GM21447 (cell line): ENCODE measurements around the gene MELTF.

ENCODE experiments used
- ATAC-seq: cut with Tn5 transposase; IDR thresholded peaks from one replicate; pipeline ENCODE4 v1.9.1; 2021; ENCODE audit not compliant: unreplicated experiment

MELTF gene

GRCh38 chr3:197010556-197011351, 18.9 kb downstream of the MELTF start:
- no peak for ATAC-seq

DNA sequence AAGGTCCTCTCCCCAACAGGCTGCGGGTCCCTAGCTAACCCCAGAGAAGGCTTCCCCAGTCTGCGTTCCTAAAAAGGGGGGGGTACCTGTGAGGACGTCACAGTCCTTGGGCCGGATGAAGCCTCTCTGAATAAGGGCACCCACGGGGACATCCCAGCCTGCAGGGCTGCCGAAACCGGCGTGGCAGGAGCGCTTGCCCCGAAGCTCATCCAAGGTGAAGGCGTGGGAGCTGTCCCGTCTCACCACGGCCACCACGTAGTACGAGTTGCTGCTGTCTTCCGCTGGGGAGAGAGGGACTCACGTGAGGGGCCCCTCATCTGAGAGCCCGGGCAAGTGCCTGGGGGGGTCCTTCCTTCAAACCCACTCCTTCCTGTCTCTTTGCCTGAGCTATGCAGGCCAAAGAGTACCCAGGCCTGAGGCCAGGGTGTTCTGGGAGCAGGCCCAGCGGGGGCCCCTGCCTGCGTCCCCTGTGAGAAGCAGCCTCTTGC, 20.0 kb downstream of the MELTF start:
- ATAC-seq: no peak

GRCh38 chr3:197008436-197009209, 21.0 kb downstream of the MELTF start:
- no peak for ATAC-seq

DNA sequence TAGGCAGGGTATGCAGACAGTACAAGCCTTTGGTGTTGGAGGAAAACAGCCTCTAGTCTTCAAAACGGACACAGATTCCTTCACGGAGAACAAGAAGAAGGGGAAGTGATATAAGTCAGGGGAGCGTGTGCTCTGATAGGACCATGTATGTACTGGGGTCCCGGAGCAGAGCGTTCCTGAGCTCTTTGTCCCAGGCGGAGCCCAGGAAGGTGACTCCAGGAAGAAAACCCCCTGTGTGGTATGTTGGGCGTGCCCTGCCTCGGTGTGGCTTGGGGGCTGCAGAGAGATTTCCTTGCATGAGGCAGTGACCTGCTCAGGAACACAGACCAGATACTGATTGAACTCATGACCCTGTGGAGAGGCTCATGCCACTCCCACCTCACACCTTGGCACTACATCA, 21.7 kb downstream of the MELTF start:
- no peak for ATAC-seq

DNA sequence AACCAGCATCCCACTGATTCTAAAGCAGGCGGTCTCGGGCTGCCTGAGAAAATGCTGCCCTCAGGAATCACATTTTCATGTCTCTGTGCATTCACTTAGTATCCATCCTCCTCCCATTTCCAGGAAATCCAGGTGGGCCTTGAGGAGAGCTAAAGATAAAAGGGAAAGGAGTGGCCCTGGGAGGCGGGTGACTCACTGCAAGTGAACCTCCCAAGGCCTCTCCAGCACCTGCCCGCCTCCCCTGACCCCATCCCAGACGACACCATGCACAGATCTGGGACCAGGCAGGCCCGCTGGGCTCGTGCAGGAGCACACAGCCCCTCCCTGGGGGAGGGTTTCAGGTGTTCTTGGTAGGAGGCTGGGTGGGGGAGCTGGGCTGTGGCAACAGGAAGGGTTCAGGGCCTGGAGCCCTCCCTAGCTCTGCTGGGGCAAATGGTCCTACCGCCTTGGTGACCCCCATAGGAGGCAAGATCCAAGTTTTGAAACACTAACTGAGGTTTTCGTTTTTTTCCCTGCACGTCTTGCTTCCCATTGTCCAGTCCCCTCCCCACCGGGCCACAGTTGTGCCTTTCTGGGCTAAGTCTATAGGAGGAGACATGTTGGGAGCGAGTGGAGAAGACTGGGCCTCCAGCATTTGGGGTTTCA, 22.2 kb downstream of the MELTF start:
- ATAC-seq: no peak

GRCh38 chr3:197006860-197007259, 22.8 kb downstream of the MELTF start:
- ATAC-seq: no peak

GRCh38 chr3:197006446-197006845, 23.2 kb downstream of the MELTF start:
- ATAC-seq: no peak

GRCh38 chr3:197003461-197004385, 25.9 kb downstream of the MELTF start:
- ATAC-seq: peak; percentile 9

DNA sequence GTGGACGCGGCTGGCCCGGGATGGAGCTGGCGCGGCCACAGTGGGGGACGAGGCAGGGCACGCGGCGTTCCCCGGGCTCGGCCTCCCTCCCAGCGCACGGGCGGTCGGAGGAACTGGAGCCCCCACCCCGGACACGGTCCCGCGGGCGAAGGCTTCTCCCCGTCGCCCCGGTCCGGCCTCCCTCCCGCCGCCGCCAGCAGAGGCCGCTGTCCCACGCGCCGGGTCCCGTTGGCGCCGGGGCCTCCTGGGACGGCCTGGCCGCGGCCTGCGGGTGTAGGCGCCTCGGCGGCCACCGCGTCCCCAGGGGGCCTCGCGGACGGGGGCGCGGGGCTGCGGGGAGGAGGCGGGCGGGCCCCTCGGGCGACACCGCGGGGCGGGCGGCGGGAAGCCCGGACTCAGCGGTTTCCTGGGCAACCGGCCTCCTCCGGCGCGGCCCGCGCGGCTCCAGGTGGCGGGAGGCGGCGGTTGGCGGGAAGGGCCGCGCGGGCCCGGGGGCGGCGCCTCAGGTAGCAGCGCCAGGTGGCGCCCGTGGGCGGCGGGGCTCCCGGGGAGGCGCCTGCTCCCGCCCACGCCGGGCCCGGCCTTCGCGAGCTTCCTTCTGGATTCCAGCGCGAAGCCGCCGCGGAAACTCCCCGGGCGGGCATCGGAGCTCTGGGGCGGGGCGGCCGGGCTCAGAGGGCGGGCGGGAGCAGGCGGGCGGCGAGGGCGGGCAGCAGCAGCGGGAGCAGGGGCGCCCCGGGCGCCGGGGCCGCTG, 26.7 kb downstream of the MELTF start:
- ATAC-seq: peak; percentile 66

- no peak for ATAC-seq
These were observed 27.5 kb downstream of the MELTF start for GRCh38 chr3:197001972-197002700.

DNA sequence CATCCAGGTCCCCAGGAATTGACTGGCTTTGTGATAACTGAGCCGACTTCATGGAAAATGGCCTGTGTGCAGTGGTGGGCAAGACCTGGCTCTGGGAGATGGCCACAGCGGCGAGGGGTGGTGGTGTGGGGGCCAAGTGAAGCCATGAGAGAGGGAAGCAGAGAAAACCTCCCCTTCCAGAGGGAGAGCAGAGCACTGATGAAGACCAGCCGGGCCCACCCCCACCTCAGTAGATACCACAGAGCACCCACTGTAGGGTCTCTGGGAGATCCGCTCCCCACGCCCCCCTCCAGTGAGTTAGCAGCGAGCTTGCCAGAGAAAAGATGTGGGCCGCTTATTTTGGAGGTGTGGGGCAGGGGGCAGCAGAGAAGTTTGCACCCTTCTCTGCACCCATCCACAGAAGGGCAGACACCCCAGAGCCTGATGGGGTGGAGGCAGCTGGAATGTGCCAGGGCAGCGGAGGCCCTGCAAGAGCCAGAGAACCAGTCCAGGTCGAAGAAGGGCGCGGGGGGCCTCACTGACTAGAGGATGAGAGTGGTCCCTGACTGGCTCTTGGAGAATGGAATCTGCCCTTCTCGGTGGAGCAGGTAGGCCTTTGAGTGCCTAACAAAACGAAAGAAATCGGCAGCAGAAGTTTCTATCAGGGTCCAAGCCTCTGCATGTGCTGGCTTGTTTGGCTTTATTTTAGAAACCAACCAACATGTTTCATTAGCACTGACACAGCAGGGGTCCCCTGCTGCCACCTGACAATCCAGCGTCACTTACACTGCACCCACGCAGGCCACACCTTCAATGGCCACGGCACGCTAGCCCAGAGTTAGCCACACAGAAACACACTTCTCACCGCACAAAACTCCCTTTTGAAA, 28.3 kb downstream of the MELTF start:
- no peak for ATAC-seq

DNA sequence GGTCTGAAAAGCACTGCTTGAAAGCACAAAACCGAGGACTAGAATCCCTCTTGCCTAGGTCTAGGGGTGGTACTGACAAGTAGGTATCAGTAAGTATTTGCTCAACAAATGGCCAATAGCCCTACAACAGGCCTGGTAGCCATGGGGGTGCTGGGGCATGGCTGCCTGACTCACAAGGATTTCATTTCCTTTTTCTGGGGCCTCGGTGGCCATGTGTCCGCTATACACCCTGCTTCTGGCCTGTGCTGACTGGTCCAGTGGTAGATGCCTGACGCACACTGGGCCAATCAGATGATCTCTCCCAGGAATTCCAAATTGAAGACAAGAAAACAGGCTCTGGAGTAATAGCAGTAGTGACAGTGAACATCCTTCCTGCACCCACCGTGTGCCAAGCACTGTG, 29.4 kb downstream of the MELTF start:
- ATAC-seq: no peak

DNA sequence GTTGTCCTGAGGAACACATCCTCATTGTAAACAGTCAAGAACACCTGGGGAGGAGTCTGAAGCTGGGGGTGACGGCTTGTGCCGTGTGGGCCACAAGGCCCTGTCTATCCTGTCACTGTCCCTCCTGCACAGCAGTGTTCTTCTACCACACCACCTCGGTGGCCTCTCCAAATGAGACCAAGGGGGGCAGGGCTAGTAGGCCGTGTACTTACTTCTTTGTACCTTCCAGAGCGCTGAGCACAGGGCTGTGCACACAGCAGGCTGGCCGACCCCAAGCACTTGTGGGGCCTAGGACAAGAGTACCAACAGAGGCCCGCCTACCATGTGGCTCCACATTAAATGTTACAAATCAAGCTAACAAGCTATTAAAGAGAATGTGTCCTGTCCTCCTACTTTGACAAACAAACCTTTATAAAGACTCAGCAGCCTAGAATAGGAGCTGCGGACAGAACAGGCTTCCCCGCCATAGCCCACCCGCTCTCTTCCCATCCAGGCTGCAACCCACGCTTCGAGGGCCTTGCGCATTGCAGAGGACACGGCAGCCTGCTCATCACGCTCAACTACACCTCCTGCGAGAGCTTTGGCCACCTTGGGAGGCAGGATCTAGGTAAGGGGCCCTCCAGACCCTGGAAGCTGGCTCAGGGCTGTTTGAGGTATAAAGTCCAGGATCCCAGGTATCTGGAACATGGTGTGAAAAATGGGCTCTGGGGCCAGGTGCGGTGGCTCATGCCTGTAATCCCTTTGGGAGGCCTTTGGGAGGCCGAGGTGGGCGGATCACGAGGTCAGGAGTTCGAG, 30.5 kb downstream of the MELTF start:
- ATAC-seq: no peak

DNA sequence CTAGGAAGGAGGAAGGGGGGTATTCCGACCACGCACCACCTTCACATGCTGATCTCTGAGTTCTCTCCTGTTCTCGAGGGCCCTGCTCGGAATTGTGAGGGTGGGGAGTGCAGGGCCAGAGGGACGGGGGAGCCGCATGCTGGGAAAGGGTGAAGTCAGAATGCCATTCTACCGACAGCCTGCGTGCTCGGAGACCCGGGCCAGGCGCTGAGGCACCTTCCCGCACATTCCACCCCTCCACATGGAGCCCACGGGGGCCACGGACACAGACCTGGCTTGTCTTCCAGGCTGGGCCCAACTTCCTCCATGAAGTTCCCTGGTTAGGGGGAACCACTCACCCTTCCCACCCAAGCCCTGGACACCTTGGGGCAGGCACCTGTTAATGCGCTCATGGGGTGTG, 32.3 kb downstream of the MELTF start:
- ATAC-seq: no peak

GRCh38 chr3:196996454-196997265, 33.0 kb downstream of the MELTF start:
- no peak for ATAC-seq

DNA sequence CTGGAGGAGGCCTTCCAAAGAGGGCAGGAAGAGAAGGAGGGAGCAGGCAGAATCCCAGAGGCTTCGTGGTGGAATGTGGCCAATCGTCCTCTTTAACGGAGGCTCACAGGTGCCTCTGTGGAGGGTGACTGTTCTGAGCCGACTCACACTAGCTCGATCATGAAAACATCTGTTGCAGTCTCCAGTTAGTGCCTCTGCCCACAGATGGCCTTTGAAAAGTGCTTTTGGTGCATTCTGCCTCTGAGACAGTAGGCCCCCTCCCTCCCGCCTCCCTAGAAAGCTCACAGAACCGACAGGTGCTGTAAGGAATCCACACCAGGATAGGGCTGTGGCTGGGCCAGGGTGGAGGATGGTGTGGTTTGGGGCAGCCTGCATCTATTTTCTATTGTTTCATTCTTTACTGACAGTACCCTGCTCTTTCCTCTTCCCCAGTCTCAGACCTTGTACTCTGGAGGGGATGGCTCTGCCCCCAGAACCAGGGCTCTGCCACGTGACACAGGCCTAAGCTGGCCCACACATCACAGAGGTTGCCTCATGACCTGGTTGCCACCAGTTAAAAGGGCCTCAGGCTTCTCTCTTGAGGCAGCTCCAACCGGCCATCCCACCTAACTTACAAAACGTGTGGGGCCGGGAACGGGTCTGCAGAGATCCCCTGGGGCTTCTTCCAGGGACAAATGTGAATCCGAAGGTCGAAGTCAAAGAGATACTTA, 33.8 kb downstream of the MELTF start:
- no peak for ATAC-seq
